Endothelial cell of hepatic sinusoid (primary cell): Measurements from ENCODE around the gene KCNH6.

Source experiments
- in situ Hi-C: cut with HindIII; loops from 2 replicates; pipeline ENCODE4 v1.10.0; 2017; ENCODE audit warnings: low sequenced_read_pairs

The KCNH6 gene

GRCh38 chr17:63523253-63523855 lies at the start of gene KCNH6:
TSS of gene KCNH6 (plus strand) at chr17:63523358. CDS start at chr17:63523414, 56 bp downstream.
- in situ Hi-C loops, result no loop called here

- in situ Hi-C loops, result no loop called here
These were observed 49.0 kb upstream of the KCNH6 start for GRCh38 chr17:63474174-63474573.

- in situ Hi-C loops, result no loop called here
These were observed 48.3 kb upstream of the KCNH6 start for GRCh38 chr17:63474586-63475460.

- in situ Hi-C loops, result no loop called here
These were observed 47.4 kb upstream of the KCNH6 start for GRCh38 chr17:63475491-63476412.

- in situ Hi-C loops, result no loop called here
These were observed 46.7 kb upstream of the KCNH6 start for GRCh38 chr17:63476459-63476853.

- in situ Hi-C loops, result no loop called here
These were observed 46.2 kb upstream of the KCNH6 start, which contains the start of gene ACE for GRCh38 chr17:63476854-63477479. TSS of gene ACE (plus strand) at chr17:63477061. CDS start at chr17:63477095, 34 bp downstream.

- in situ Hi-C loops, result no loop called here
These were observed 45.4 kb upstream of the KCNH6 start for GRCh38 chr17:63477480-63478440.

- in situ Hi-C loops, result no loop called here
These were observed 44.2 kb upstream of the KCNH6 start for GRCh38 chr17:63478814-63479494.

GRCh38 chr17:63479495-63480184 lies 43.5 kb upstream of the KCNH6 start:
- in situ Hi-C loops, result loop anchor here (5.0 kb wide), 1 partner anchor 52 kb away; no protein-coding TSS in a partner anchor

- in situ Hi-C loops, result loop anchor here (5.0 kb wide), 1 partner anchor 53 kb away; no protein-coding TSS in a partner anchor
These were observed 42.9 kb upstream of the KCNH6 start for GRCh38 chr17:63480192-63480784.

- in situ Hi-C loops, result loop anchor here (5.0 kb wide), 1 partner anchor 54 kb away; no protein-coding TSS in a partner anchor
These were observed 42.2 kb upstream of the KCNH6 start for GRCh38 chr17:63480826-63481487.

- in situ Hi-C loops, result loop anchor here (5.0 kb wide), 1 partner anchor 54 kb away; no protein-coding TSS in a partner anchor
These were observed 41.7 kb upstream of the KCNH6 start for GRCh38 chr17:63481488-63481870.

GRCh38 chr17:63482509-63482908 lies 40.6 kb upstream of the KCNH6 start:
- in situ Hi-C loops, result loop anchor here (5.0 kb wide), 1 partner anchor 55 kb away; no protein-coding TSS in a partner anchor

- in situ Hi-C loops, result loop anchor here (5.0 kb wide), 1 partner anchor 56 kb away; no protein-coding TSS in a partner anchor
These were observed 40.1 kb upstream of the KCNH6 start for GRCh38 chr17:63483038-63483437.

- in situ Hi-C loops, result loop anchor here (5.0 kb wide), 1 partner anchor 57 kb away; no protein-coding TSS in a partner anchor
These were observed 39.2 kb upstream of the KCNH6 start for GRCh38 chr17:63483655-63484575.
